Germinal center (tissue), 1 donor: ENCODE measurements around the gene ABCG1.

ENCODE experiments used
- DNase-seq: peaks from one replicate; pipeline ENCODE4 v3.0.0; 2012; ENCODE audit warnings: mixed read lengths, low spot score

ABCG1 gene

DNA sequence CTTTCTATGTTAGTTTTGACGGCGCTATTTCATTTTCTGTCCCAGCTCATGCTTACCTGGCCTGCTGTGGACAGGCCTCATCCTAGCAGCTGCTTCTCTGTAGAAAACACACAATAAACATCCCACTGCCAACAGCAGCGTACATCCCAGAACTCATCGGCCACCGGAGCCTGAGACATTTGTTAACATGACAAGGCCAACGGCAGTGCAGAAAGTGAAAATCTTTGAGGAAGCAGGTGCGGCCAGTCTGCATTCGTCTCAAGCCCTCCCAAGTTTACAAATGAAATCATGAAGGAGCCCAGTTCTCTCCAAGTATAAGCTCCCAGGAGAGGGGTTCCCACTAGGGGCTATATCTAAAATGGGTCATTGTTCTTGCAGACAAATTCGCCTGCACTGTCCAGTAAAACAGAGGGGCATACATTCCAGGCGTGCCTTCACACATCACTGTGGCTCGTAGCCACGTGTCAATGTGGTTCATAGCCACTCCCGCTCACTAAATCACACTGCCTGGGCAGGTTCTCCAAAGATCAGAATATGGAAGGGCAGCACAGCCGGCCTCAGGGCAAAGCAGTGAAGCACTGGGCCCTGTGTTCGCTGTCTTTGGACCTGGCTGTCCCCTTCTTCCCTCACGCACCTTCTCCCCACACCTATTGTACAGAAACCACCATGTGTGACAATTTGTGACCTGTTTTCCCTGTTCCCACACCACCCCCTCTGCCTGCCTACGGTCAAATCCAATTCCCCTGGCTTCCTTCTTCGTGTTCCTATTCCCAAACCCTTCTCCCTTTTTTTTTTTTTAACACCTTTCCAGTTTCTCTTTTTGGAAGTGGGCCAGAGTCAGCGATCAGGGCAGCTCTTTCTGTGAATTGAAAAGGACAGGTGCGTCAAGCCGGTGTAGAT, 27.0 kb upstream of the ABCG1 start:
- no peak for DNase-seq

DNA sequence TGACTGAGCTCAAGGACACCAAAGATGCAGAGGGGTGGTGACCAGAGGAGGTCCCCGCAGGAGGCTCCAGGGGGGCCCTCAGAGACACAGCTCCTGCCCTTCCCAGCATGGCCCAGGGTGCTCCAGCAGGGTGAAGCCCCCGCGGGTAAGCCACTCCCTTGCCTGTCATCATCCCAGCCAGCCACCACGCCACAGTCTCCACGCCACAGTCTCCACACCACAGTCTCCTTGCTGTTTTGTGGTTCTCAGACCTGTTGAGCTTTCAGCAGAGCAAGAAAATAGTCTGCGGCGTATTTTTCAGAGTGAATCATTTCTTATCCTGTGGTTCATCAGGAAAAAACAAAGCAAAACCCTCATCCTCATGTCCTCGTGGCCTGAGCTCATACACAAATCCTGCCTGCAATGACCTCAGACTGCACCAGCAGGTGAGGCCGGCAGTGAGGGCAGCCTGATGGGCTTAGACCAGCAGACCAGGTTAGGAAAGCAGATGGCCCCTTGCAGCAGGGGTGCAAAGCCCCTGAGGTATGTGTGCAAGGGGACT, 25.7 kb upstream of the ABCG1 start:
- DNase-seq: no peak

DNA sequence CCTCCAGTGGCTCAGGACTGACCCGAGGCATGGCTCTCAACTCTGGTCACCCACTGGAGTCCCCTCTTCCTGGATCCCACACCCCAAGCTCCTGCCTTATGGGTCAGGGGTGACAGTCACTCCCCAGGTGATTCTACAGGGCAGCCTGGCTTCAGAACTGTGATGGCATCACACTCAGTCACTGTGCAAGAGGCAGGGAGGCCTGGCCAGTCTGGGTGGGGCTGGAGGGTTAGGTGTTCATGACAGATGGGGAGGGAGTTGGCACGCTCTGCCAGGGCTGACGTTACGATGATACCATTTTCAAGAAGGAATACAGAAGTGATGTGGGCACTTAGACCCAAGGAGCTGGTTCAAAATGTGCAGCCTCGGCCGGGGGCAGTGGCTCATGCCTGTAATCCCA, 25.2 kb upstream of the ABCG1 start:
- no peak for DNase-seq

DNA sequence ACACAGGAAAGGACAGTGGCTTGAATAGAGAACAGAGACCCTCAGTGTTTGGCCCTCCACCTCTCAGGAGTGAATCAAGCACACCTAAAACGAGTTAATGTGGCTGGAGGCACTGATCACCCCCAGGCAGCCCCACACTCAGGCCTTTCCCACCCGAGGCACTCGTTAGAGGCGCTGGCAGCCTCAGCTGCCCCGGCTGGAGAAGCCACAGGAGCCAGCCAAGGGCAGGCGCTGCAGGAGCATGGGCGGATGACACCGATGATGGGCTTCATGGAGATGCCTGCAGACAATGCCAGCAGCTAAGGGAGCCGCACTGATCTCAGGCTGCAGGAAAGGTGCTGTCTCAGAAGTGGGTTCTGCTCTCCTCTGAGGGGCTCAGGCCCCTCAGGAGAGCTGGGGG, 24.1 kb upstream of the ABCG1 start:
- DNase-seq: no peak

DNA sequence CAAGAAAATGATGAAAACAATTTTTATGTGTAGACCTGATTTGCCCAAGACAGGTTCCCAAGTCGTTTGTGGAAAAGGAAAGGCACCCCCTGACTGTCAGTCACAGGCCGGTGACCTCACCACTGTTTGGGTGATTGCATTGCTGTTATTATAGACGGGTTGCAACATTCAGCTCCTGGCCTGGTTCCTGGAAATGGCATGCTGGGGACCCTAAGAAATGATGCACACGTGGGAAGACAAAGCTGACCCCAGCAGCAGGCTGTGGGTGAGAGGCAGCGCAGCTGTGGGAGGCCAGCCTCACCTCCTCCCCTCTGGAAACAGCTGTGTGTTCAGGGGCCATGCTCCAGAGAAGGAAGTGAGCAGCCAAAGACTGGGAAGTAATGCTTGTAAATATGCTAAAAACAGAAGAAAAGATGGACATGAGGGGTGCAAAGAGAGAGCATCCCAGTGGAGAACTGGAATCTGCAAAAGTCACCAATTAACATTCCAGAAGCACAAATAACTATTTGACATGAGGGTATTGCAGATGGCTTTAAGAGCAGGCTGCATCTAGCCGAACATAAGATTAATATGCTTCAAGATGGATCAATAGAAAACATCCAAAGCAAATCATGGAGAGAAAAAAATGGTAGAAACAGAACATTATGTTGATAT, 23.4 kb upstream of the ABCG1 start:
- DNase-seq: no peak

DNA sequence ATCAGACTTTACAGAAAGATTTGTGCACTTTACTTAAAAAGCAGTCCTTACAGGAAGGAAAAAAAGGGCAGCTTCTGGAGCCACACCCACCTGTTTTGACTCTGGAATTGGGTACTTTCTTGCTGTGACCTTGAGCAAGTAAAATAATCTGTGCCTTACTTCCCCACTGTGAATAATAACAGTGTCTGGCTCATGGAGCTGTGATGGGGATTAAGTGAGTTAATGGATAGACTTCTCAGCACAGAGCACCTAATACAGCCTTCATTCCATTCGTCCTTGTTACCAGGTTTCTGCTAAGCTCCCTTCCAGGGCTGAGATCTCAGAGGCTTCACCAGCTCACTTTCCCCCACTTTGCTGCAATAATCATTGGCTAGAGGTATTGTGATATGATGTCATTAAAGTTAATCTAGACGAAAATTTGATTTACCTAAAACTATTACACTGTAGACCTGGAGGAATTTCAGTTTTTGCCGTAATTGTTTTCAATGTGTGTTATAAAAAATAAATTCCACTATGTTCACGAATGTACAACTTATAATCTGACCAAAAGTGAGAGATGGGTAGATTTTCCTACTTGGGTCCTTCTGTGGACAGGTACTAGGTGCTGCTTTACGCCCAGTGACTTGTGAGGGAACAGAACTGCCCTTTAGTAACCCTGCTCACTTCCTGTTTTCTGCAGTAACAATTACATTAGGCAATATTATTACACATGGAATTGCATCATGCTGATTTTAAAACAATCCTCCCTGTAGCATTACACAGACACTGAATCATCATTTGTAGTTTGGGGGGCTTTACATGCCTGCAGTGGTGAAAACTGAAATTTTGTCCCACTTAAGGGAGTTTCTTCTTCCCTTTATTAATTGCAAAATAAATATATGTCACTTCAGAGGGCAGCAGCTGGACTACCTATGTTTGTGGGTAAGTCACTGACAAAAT, 19.7 kb upstream of the ABCG1 start:
- no peak for DNase-seq

DNA sequence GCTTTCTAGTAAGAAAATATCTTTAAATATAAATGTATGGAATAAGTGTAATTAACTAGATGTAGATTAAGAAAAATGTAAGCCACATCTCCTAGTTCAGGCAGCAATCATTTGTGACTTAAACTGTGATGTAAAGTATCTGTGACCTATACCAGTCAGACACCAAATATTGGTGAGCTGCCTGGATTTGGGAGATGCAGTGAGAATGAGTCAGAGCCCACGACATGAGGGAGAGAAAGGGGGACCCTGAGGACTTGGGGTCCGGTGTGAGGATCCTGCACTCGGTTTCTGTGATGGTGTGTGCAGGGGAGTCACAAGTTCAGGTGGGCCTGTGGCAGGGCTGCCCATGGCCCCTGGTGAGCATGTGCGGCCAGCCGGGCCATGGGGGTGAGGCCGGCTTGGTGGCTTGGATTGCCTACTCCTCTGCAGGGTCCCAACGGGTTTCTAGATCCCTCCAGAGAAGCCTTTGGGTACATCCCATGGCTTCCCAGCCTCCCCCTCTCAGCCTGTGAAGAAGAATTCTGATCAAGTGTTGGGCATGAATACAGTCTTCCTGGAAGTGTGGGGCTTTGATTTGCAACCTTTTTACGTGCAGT, 19.0 kb upstream of the ABCG1 start:
- DNase-seq: no peak

DNA sequence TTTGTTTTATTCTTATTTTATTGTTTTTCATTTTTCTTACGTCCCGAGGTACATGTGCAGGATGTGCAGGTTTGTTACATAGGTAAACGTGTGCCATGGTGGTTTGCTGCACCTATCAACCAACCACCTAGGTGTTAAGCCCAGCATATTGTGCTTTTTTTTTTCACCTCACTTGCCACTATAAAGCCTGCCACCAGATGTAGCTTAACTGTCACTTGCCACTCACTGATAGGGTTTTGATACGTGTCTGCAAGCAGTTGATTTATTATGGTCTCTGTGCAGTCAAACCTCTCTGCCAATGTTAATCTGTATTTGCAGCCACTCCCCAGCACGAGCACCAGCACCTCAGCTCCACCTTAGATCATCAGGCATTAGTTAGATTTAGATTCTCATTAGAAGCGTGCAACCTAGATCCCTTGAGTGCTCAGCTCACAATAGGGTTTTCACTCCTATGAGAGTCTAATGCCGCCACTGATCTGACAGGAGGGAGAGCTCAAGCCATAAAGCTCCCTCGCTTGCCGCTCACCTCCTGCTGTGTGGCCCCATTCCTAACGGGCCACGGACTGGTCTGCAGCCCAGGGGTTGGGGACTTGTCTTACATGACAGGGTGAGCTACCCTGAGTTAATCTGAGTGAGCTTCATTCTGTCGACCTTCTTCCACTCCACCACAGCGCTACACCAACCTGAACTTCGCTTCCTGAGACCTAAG, 17.9 kb upstream of the ABCG1 start:
- DNase-seq: no peak

DNA sequence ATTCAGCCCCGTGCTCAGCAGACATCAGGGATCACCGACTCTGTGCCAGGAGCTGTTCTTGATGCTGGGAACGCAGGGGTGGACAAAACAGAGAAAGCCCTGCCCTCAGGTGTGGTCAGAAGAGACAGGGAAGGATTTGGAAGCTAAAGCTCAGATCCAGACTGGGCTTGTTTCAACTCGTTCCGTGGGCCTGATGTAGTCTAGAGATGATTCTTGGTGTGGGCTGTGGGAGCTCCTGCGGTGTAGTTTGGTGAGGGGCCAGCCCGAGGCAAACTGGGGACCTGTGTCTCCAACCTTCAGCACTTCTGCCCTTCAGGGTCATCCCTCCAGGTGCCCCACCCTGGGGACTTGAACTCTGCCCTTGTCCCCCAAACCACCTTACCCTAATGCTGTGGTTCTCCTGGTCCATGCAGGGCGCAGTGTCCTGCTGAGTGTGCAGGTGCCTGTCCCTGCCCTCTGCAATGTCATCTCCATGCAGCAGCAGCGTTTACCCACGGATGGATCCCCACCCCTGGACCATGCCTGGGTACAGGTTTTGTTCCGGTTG, 17.3 kb upstream of the ABCG1 start:
- DNase-seq: no peak

DNA sequence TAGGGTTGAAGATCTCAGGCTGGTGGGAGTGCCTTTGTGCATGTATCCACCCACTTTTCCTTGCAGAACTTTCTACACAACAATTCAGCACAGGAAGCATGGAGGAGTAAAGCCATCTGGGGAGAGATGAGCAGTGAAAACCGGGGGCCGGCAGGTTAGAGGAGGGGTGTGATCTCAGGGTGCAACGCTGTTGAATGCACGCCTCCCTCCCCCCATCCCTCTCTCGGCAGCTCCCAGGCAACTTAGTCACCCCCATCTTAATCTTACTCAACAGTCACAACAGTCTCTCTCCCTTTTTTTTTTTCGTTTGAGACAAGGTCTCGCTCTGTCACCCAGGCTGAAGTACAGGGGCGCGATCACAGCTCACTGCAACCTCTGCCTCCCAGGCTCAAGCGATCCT, 16.6 kb upstream of the ABCG1 start:
- DNase-seq: no peak

DNA sequence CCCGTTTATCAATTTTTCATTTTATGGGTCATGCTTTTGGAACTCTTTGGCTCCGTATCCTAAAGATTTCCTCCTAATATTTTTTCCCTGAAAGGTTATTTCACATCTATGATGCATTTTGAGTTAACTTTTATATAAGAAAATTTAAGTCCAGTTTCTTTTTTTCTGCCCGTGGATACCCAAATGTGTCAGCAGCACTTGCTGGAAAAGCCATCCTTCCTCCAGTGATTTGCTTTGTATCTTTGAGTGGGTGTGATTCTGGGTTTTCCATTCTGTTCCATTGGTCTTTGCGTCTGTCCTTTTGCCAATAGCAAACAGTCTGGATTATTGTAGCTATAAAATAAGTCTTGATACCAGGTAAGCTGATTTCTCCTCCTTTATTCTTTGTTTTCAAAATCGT, 15.6 kb upstream of the ABCG1 start:
- DNase-seq: no peak

DNA sequence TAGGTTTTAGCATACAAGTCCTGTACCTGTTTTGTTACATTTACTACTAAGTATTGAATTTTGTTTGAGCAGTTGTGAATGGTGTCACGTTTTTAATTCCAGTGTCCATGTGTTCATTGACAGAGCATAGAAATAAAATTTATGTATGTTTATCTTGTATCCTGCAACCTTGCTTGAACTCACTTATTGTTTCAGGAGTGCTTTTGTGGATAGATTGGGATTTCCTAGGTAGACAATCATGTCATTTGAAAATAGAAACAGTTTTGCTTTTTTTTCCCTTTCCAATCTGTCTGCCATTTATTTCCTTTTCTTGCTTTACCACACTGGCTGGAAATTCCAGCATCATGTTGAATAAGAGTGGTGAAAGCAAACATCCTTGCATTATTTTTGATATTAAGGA, 15.0 kb upstream of the ABCG1 start:
- DNase-seq: no peak

DNA sequence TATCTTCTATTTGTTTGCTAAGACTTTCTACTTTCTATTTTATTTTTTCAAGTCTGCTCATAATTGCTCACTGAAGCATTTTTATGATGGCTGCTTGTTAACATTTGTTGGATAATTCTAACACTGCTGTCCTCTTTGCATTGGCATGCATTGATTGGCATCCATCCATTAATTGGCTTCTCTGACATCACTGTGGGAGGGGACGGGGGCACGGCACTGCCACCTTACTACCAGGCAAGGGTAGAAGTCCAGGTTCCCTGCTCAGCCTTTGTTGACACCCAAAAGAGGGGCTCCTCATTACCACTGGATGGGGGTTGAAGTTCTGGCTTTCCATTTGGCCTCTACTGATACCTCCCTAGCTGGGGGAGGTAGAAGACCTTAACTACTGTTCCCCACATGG, 11.5 kb upstream of the ABCG1 start:
- no peak for DNase-seq

DNA sequence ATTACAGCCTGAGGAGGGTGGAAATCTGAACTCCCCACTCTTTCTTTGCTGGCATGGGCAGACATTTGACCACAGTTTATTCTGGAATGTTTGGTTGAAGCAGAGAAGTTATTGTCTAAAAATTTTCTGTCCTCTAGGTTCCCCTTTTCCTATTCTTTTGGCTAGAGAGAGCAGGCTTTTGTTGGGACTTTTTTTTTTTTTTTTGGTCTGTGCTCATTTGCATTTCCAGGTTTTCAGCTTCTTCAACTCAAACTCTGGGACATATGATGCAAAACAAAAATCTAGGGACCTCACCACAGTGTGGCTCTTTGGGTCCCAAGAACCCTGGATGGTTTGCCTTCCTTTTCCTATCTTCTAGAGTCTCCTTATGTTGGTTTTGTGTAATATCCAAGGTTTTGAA, 10.9 kb upstream of the ABCG1 start:
- no peak for DNase-seq

DNA sequence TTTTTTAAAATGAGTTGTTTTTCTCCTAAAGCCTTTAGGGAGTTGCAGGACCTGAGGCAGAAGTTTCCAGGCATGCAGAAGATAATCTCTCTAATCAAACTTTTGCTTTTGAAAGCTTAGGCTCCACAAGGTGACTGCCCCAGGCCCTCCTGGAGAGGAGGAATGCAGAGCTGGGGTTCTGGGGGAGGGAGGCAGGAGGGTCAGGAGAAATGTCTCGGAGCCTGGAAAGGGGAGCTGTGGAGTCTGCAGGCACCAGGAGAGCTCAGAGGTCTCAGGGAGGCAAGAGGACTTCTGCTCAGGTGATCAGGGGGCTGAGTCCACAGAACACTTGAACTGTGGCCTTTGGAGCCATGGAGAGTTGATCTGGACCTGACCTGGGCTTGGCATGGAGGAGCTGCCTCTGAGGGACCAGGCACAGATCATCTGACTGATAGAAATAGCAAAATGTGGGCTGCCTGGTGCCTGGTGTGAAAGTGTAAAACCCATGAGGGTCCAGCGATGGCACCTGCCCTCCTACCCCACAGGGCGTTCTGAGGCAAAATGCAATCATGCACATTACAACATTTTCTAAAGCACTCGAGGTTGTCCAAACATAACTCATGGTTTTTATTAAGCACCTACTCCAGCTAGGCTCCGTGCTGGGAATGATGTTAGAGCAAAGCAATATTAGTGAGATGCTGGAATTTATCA, 10.0 kb upstream of the ABCG1 start:
- DNase-seq: no peak

DNA sequence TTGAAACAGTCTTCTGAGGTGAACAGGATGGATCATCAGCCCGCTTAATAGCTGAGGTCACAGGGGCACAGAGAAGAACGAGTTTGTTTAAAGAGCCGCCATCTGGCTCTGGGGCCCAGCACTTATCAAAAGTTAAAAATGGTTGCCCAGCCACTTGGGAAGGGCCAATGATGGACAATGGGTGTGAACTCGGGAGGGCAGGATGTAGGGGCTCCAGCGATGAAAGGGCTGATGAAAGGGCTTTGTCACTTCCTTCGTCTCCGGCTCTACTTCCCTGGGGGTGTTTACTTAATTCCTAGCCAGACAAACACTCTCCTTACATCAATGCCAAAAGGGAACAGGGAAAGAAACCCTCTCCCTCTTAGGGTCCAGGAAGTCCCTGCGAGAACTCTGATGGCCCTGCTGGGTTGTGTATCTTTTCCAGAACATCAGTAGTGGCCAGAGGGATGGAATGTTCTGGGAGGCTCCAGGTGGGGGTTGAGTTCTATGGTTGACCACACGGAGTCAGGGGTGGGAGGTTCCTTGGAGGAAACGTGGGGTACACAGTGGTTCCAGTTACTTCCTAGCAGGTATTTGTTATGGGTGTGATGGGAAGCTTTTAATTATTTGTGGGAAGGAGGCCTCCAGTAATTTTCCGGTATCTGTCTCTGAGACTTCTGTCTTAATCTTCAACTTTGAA, 9.0 kb upstream of the ABCG1 start:
- DNase-seq: no peak

DNA sequence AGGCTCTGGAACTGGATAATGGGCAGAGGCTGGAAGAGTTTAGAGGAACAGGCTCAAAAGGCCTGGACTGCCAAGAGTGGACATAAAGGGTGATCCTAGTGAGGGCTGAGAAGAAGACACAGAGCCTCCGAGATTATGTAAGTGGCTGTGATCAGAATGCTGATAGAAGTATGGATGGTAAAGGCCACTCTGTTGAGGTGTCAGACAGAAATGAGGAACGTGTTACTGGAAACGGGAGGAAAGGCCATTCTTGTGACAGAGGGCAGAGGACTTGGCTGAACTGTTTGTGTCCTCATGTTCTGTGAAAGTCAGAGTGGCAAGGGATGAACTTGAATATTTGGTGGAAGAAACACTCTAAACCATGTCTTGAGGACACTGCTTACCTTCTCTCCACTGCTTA, 6.7 kb upstream of the ABCG1 start:
- DNase-seq: no peak

DNA sequence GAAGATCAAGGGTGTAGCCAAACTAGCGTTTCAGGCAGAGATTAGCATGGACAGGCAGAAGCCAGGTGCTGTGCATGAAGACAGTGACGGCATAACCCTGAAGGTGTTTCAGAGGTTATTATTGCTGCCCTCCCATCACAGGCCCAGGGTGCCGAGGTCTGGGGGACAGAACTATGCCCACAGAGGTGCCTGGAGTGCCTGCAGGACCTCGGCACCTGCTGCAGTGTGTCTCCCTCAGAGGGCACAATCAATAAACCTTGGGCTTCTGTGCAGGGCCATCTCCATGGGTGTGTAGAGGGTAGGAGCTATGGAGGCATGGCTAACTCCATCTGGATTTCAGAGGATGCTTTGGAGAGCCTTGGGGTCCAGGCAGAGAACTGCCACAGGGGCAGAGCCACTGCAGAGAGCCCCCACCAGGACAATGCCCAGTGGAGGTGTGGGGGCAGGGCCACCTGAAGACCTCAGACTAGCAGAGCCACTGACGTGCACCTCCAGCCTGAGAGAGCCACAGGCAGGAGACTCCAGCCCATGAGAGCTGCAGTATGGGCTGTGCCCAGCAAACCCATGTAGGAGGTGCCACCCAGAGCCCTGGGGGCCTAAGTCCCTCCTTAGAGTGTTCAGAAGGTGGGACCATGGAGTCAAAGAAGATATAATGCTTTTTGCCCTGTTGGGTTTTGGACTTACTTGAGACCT, 5.7 kb upstream of the ABCG1 start:
- DNase-seq: no peak

DNA sequence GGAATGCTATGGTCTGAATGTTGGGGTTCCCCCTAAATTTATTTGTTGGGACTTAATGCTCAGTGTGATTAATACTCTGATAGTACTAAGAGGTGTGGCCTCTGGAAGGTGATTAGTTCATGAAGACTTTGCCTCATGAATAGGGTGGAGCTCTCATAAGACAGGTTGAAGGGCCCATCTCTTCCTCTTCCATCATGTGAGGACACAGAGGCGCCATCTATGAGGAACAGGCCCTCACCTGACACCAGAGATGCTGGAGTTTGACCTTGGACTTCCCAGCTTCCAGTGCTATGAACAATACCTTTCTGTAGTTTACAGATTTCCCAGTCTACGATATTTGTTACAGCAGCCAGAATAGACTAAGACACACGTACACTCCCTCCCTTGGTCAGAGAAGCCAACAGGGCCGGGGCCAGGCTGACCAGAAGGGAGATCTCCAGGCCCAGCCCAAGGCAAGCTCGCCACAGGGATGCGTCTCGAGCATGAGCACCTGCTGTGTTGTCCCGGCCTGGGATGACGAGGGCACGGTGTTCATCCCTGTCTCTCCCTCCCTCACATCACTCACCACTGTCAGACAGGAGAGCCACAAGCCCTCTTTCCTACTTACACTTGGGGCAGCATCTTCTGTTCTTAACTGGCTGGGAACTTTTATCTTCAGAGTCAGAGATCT, 4.7 kb upstream of the ABCG1 start:
- DNase-seq: no peak
